DOHH2 (cell line): Measurements from ENCODE around the gene DQX1.

Experiments used
- EZH2phosphoT487 ChIP-seq: fragments of 200-600 bp; sonication (generic); IDR thresholded peaks from 2 replicates; pipeline ENCODE4 v1.6.1; 2017; ENCODE audit warnings: borderline replicate concordance, mild to moderate bottlenecking, antibody characterized with exemption, low read length, moderate library complexity, mixed read lengths
- TF ChIP-seq, protein P1 (sequence below): fragments of 200-600 bp; sonication (generic); IDR thresholded peaks from one replicate; pipeline ENCODE4 v1.5.1; 2014; ENCODE audit warnings: antibody characterized with exemption, mild to moderate bottlenecking, low read depth, low read length; ENCODE audit not compliant: poor library complexity, severe bottlenecking

DNA sequence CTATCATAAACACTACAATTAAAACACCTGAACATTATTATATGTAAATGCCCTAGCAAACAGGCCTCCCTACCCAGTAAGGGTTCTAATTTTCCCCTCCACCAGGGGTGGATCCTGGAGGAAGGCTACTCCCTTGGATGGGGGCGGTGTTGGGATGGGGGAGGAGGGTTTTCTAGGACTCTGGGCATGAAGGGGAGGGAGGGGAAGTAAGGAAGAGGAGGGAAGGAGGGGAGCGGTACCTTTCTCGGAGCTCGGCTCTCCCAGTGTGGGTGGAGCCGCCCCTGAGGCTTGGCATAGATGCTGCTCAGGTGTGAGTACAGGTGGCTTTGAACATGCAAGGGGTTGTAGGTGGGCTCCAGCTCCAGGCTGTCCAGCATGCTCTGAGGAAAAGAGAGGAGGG lies 33.9 kb upstream of the DQX1 start:
- TF ChIP-seq, protein P1, sequence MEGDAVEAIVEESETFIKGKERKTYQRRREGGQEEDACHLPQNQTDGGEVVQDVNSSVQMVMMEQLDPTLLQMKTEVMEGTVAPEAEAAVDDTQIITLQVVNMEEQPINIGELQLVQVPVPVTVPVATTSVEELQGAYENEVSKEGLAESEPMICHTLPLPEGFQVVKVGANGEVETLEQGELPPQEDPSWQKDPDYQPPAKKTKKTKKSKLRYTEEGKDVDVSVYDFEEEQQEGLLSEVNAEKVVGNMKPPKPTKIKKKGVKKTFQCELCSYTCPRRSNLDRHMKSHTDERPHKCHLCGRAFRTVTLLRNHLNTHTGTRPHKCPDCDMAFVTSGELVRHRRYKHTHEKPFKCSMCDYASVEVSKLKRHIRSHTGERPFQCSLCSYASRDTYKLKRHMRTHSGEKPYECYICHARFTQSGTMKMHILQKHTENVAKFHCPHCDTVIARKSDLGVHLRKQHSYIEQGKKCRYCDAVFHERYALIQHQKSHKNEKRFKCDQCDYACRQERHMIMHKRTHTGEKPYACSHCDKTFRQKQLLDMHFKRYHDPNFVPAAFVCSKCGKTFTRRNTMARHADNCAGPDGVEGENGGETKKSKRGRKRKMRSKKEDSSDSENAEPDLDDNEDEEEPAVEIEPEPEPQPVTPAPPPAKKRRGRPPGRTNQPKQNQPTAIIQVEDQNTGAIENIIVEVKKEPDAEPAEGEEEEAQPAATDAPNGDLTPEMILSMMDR = no peak
- TF ChIP-seq EZH2phosphoT487 = no peak
